GM21381 (cell line): ENCODE measurements around the gene DENND1A.

Experiments used
- ATAC-seq: cut with Tn5 transposase; IDR thresholded peaks from one replicate; pipeline ENCODE4 v1.9.1; 2021; ENCODE audit warnings: mild to moderate bottlenecking, moderate library complexity; ENCODE audit not compliant: unreplicated experiment

The DENND1A gene

DNA sequence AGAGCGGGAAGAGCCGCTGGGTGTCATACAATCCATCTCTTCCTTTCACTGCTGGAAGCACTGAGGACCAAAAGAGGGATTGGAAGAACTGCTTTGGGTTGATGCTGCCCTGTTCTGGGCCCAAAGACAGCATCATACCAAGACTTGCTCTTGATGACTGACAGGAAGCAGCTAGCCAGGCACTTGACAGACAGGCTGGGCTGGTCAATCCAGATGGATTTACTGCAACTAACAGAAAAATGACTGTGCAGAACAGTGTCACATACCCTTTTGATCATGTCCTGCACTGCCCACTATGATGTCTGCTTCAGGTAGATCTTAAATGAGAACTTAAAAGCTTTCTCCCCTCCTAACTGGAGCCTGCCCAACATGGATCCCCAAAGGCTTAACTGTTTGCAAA lies 416.4 kb downstream of the DENND1A start:
- ATAC-seq, result no peak

DNA sequence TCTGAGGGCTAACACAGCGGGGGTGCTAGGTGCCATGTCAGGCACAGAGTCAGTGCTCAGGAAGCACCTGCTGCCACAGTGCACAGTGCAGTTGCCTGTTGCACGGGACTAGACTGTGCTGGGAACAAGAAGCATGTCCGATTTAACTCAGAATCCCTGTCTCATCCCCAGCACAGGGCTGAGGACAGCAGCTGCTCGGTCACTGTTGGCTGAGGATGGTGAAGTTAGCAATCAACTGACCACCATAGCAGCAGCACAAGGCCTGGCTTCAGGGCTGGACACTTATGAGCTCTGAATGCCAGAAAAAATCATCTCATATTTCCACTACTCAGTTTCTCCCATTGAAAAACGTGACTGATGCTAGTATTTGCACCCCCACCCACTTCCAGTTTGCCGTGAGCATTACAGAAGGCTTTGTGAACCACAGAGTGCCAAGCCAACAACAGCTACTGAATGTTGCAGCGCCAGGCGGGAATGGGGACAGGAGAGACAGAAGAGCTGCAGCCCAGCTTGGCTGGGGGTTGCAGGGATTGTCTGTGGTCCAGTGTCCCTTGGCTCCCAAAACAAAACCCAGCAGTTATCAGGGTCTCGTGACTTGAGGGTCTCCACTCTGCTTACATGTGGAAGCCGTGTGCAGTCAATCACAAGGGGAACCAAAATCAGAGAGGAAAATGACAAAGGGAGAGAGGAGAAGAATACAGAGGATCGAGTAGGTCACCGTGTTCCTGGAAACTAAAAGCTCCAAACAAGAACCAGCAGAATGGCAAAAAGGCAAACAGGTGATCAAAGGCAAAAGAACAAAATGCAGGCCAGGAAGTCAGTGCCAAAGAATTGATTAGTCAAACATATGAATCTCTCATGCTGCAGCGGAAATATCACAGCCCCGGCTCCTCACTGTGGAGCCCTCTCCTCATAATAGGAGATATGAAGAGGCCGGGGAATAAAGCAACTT lies 418.3 kb downstream of the DENND1A start:
- ATAC-seq, result no peak

DNA sequence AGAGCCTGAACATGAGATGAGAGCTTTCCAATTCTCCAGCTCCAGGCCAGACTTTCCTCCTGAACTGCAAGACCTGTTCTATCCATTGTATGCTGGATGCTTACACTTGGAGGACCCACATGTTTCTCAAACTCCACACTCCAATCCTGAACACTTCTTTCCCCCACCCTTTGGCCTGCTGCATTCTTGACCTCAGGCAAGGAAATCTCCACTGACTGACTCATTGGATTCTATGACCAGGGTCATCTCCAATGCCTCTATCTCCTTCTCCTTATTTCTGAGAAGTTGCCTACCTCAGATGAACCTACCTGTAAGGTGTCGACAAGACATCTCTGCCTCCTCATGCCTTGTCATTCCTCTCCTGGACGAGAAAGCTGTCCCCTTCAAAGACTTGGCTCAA lies 420.3 kb downstream of the DENND1A start:
- no peak for ATAC-seq

DNA sequence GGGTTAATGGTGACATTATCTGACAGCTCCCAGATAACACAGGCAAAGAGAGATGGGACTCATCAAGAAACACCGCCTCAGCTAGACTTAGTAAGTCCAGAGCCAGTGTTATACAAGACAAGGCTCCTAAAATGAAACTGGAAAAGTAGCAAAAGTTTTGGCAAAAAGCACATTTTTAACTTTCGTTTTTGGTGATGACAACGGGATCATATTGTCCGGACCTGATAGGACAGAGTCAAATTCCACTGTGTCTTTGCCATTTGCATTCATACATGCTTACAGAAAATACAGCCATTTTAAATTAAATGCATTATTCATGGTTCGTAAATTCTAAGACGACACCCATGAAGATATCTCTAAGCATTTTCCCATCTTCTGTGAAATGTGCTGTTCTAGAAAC lies 421.9 kb downstream of the DENND1A start:
- ATAC-seq, result no peak

DNA sequence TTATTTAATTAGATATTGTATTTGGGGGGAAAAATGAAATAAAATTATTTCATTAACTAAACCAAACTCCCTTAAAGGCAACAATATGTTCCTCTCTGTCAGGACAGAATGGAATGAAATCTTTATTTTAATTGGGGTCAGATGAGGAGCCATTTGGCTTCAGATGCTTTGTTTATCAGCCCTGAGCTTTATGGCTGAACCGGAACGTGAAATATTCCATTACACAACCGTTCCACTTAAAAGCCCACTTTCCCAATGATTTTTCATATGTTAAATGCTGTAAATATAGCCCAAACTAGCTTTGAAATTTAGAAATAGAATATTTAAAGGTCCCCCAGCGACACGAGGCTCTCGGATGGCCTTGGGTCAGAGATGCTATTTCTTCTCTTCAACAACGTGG lies 424.4 kb downstream of the DENND1A start:
- no peak for ATAC-seq

DNA sequence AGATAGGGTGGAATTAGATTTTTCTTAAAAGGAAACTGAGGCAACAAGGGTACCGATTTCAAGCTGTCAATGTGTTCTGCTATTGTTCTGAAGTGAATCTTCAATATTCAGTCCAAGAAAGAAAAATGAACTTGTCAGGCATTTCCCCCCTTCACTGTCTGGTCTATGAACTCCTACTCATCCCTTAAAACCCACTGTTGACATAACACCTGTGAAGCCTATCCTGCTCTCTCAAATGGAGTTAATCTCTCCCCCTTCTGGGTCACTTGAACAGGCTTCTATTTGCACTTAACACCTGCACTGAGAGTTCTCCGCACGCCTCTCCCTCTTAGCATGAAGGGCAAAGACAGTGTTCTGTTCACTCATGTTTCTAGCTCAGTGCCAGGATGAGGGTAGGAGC lies 429.6 kb downstream of the DENND1A start:
- ATAC-seq, result no peak

DNA sequence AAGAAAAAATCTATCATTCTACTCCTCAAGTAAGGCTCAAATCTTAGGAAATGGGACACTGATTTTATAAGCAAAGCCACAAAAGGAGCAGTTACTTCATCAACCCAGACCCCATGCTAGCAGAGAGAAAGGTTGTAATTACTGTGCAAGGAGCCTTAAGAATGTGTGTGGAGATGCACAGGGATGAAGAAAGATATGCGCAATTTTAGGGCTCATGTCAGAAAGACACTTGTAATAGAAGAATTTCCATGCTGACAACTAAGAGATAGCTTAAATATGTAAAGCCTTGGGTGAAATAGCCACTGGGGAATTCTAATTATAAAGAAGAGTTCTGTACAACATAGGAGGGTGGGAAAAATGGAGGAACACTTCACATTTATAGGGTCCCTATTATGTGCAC lies 432.1 kb downstream of the DENND1A start:
- ATAC-seq, result no peak

DNA sequence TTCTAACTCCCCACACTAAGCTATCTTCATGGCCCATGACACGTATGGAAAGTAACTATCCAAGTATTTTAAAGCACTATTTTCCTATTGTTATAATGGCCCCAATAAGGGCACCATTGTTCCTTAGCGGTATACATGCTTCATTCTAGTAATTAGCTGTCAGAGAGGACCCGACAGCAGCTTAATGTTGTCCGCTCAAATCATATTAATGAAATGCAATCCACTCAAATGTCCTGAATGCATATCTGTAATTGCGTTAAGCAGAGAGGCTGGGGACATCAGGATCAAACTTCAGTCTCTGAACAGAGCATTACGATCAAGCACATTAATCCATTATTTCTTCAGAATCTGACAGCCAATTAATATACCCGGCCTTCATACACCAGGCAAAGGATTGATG lies 434.2 kb downstream of the DENND1A start:
- no peak for ATAC-seq

DNA sequence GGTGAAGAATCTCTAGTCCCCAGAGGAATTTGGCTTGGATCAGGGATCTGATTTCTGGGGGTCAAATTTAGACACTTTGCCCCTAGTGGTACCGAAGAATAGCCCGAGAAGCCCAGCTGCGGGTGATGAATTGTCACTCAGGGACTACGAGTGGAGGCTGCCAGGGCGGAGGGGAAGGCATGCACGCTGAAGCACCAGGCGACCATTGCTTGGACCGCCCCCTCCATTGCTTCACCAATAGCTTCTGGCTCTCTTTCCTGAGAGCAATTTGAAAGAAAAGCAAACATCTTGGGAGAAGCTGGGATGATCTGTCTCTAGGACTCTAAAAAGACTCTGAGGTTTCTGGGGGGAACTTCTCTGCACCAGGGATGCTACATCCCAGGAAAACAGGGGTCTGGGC lies 436.3 kb downstream of the DENND1A start:
- no peak for ATAC-seq

DNA sequence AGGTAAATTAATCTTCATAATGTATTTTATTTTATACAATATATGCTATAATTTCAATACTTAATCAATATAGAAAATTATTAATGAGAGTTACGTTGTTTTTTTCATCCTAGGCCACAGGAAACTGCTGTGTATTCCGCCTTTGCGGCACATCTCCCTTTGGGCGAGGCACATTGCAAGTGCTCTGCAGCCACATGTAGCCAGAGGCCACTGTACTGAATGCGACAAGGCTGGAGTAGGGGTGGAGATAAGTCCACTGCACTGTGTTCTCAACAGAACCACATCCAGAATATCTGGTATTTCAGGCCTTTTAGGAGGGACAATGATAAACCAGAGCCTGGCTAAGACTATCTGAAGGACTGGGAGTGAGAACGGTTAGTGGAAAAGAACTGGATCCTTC lies 439.2 kb downstream of the DENND1A start:
- no peak for ATAC-seq

DNA sequence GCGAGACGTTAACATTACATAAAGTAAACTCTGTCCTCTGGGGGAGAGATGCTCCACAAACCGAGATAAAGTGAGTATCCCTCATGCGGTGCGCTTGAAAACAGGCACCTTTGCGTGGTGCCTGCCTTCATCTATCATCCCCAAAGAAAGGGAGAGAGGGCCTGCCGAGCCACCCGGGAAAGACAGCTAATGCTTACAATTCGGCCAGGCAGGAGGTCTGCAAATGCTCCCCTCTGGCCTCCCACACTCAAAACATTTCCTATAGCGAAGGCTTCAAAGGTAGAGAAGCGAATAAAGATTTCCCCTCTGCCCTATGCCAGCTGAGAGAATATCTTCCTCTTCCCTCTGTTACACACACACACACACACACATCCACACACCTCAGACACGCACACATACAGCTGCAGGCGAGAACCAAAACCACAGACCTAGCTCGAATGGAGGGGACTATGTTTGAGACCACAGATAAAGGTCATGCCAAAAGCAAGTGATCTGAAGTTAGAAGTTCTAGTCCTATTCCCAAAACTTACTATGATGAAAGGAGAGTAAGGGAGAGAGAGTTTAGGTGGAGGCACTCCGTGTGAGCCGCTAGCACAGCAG lies 441.1 kb downstream of the DENND1A start:
- ATAC-seq, result no peak

DNA sequence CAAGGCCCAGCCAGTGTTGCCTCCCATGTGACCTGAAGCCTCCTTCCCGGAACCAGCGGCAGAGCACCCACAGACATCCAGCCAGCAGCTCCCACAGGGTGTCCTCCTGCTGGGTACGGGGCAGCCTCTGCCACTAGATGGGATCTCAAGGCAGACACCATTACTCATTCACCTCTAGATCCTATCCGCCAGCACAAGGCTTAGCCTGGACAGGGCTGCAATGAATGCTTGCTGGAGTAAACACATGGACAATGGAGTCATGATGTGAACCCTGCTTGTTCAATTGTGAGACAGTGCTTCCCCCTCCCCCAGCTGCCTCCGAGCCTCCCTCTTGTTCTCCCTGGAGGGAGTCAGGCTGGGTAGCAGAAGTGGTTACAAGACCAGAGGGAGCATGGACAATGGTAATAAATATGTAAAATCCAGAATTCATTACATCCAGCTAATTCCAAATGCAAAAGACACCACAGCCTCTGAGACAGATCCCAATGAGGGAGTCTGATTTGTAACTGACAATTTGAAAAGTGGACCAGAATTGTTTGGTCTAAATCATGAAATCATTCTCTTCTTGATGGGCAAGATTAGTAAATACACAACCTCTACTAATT lies 441.9 kb downstream of the DENND1A start:
- no peak for ATAC-seq

DNA sequence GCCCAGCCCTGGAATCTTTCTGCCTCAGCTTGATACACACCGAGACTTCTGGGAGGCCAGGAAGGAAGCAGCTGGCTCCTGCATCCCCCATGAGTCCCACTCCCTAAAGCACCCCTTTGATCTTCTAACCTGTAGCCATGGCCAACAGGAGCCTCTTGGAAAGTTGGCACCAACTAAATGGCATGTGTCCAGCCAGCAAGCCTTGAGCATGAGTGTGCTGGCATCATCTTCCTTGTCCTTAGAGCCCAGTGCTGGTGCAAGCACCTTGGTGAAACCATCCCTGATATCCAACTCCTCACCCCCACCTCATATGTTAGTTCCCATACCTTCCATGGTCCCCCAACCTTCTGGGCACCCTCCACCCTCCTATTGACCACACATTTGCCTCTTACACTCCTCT lies 443.5 kb downstream of the DENND1A start:
- no peak for ATAC-seq

DNA sequence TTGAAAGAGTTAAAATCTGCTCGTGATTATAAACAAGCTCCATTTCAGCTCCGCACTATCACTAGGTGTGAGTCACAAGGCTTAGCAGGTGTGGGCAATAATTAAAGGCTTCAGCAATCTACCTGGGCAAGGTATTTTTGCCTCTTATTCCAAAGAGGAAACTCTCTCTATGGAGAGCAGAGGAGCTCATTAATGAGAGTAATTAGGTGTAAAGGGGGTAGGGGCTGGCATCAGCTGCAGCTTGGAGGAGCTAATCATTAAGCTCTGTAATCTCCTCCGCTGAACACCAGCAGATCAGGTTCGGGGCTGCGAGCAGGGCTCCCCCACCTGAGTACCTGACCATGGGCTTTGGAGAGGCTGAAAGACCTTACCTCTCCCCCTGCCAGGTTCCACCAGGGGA lies 444.7 kb downstream of the DENND1A start:
- no peak for ATAC-seq

DNA sequence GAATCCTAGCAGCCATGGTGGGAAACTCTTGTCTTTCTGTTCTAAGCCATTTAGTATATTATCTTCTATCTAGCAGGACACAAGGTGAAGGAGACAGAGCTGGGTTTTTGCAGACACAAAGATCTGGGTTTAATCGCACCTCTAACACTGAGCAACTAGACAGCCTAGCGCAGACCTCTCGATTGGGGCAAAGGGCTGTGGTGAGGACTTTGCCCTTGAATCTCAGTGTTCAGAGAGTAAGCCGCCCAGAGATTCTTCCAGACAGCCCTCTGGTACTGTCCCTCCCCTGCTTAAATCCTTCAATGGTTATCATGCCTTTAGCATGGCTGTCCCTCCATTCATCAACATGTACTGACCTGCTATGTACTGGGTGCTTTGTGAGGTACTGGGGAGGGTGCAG lies 445.8 kb downstream of the DENND1A start:
- no peak for ATAC-seq

DNA sequence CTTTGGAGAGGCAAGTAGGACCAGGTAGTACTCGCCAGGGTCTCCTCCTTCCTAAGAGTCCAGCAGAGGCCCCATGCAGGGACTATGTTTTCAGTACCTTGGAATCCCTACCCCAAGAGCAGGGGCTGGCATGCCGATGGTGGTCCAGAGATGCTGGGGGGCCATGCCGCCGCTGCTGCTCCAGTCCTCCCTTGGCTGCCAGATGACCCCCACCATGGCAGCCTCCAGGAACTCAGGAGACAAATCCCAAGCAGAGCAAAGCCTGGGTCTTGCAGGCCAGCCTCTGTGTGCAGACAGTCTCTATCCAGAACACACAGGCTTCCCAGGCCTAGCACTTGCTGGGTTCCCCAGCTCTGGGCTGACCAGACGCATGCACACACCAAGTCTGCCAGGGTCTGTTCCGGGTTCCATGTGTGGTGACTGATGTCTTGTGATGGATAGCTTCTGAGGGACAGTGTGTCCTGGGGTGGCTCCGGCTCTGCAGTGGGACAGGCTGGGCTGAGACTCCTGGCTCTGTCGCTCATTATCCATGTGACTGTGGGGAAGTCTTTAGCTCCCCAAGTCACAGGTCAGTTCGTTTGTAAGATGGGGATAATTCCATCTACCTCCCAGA lies 446.6 kb downstream of the DENND1A start:
- no peak for ATAC-seq

DNA sequence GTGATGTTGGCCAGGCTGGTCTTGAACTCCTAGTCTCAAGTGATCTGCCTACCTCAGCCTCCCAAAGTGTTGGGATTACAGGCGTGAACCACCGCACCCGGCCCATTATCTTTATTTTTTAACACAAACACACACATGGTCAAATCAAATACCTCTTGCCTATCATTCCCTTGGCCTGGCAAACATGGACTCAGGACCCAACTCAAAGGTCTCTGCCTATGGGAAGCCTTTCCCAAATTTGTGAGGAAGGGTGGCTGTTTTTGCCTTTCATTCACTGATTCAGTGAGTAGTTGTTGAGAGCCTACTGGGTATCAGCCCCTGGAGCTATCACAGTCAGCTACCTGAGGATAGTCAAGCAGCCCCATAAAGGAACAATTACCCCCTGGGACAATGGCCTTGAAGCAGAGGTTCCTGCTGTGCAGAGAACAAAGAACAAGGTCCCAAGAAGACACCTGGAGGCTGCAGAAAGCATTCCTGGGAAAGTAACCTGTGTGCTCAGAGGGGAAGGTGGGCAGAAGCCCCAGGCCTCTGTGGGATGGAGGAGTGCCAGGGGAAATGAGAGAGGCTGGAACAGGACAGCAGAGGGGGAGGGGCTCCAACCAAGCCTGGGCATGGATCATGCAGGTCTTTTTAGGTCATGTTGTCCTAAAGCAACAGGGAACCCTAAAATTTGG lies 447.5 kb downstream of the DENND1A start:
- ATAC-seq, result no peak

DNA sequence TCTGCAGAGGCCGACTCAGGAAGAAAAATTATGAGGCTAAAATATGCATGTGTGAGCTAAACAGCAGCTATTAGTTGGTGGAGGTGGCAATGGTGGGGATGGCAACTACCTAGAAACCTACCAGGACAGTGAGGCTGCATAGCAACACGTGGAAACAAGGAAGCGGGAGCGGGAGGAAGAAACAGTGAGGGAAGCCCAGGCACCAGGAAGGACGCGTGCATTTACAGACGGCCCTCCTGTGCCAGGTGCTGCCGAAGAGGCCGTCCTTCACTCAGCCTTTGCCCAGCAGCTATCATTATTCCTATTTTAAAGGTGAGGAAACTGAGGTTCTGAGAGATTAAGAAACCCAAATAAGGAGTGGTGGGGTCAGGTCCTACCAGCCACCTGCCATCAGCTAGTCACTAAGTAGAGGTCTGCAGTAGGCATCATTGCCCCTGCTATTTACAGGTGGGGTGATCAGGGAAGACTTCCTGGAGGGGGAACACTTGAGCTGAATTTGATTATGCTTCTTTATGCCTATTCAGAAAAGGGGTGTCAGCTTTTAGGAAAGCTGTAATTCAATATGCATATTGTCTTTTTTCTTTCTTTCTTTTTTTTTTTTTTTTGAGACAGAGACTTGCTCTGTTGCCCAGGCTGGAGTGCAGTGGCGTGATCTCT lies 448.6 kb downstream of the DENND1A start:
- no peak for ATAC-seq

DNA sequence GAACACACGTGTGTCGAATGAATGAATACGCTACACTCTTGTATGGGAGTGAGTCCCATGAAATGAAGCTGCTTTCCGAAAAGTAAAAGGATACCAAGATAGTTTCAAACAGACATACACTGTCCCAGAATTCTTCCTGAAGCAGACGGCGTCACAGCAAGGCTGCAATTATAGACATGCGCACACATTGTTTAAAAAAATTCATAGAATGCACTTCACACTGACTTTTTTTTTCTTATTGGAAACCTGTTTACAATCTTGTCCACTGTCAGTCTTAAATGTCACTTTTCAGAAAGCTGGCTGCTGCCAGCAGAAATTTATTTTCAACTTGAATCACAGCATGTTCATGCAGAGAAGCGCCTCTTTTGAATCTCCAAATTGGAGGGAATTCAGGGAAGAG lies 449.1 kb downstream of the DENND1A start:
- ATAC-seq, result no peak

DNA sequence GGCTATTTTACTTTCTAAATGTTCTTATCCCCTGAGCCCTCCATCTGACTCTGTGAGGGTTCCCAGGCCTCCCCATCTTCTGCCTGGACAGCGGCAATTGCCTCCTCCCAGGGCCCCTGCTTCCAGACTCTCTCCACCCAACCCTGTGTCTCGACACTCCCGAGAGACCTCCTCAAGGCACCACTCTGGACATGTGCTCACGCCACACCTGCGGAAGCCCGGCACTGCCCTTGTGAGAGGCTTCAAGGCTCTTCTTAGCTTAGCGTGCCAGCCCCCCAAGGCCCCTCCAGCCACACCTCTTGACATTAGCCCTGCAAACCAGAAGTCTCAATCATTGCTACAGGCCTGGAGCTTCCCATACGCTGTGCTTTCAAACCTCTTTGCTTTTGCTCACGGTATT lies 449.8 kb downstream of the DENND1A start:
- no peak for ATAC-seq
